GM08714 (cell line): ENCODE data around the gene CHKA.

Experiments used
- H3K4me3 ChIP-seq: fragments of 200-500 bp; sonication (Bioruptor generic); 2 replicates; pipeline ENCODE4 v1.5.1; 2014; ENCODE audit warnings: mild to moderate bottlenecking, low read length, inconsistent platforms
- ZNF274 ChIP-seq: IDR thresholded peaks from 2 replicates; pipeline ENCODE4 v1.6.1; 2012; ENCODE audit warnings: mild to moderate bottlenecking, low read depth, low read length

The CHKA gene

GRCh38 chr11:68020575-68020974 is 100.6 kb downstream of the CHKA start:
- TF ChIP-seq ZNF274: no peak
- H3K4me3 ChIP-seq: no peak overlapping the region

- H3K4me3 ChIP-seq: no peak overlapping the region
- no peak for TF ChIP-seq ZNF274
Observed at GRCh38 chr11:68019486-68019885, 101.7 kb downstream of the CHKA start.

GRCh38 chr11:68018730-68019190 is 102.4 kb downstream of the CHKA start:
- TF ChIP-seq ZNF274: no peak
- H3K4me3 ChIP-seq: no peak overlapping the region

GRCh38 chr11:68017980-68018729 is 103.0 kb downstream of the CHKA start:
- TF ChIP-seq ZNF274: no peak
- no peak overlapping the region for H3K4me3 ChIP-seq

GRCh38 chr11:68016904-68017817 is 104.0 kb downstream of the CHKA start:
- no peak overlapping the region for H3K4me3 ChIP-seq
- no peak for TF ChIP-seq ZNF274

- no peak overlapping the region for H3K4me3 ChIP-seq
- TF ChIP-seq ZNF274: no peak
Observed at GRCh38 chr11:68016161-68016903, 104.9 kb downstream of the CHKA start.

GRCh38 chr11:68015467-68015866 is 105.7 kb downstream of the CHKA start:
- H3K4me3 ChIP-seq: no peak overlapping the region
- TF ChIP-seq ZNF274: no peak

- TF ChIP-seq ZNF274: no peak
- H3K4me3 ChIP-seq: no peak overlapping the region
Observed at GRCh38 chr11:68014947-68015447, 106.2 kb downstream of the CHKA start.

- TF ChIP-seq ZNF274: no peak
- H3K4me3 ChIP-seq: no peak overlapping the region
Observed at GRCh38 chr11:68014157-68014946, 106.8 kb downstream of the CHKA start.

GRCh38 chr11:68013611-68014156 is 107.5 kb downstream of the CHKA start:
- TF ChIP-seq ZNF274: no peak
- H3K4me3 ChIP-seq: no peak overlapping the region

GRCh38 chr11:68012843-68013610 is 108.2 kb downstream of the CHKA start:
- no peak for TF ChIP-seq ZNF274
- H3K4me3 ChIP-seq: no peak overlapping the region
